ENCODE data around the gene ARID1B. TPM values are rescaled to one million over a fixed set of nuclear protein-coding genes. Genes with fewer than 3 reads are reported as not detected.

ARID1B gene
- total RNA-seq, 1 donor from 2014 or later, result 79.1 TPM

DNA sequence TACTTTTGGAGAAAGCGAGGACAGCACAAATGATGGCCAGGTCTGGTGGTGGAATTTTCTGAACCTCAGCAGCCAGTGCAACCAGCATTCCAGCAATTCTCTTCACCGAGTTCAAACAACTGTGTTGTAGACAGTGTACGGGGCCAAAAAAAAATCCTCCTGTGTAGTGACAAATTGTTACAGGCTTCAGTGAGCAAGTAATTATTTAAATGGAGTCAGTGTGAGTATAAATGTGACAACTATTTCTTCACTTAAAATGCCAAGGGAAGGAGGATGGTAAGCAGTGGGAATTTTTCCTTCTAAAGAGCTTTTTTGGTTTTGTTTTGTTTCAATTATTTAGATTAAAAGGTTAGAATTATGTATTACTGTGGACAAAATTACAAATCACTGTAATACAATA lies 392.0 kb downstream of the ARID1B start:
- no peaks in the 10 kb centered on the region for H3K27me3 Mint-ChIP-seq (ENCODE audit: insufficient read depth)
- no peak overlapping the region for H3K27ac Mint-ChIP-seq
- no peak for DNase-seq (ENCODE audit: low spot score)
- intact Hi-C loops (cut with micrococcal nuclease), result no loop called here
- H3K36me3 Mint-ChIP-seq (ENCODE audit: low read depth), result peaks cover 12% of the 10 kb centered on the region
- H3K4me1 Mint-ChIP-seq (ENCODE audit: low read depth), result no peaks in the 10 kb centered on the region
- H3K4me3 Mint-ChIP-seq, result no peak overlapping the region
- H3K9me3 Mint-ChIP-seq, result no peaks in the 10 kb centered on the region

DNA sequence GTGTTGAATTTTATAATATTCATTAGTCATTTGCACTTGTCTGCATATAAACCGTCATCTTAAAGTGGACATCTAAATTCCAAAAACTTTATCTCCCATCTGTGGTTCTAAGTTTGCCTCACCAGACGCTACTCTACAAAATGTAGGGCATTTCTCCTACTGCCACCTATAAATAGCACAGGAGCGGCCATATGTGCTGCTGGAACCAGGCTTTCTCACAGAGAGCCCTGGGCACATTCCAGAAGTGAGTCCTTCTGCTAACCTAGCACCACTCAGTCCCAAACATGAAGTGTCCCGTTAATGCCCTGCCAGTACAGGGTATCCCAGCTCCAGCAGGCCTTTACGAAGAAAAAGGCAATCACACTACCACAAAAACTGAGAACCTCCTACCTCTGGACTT lies 392.5 kb downstream of the ARID1B start:
- H3K4me1 Mint-ChIP-seq (ENCODE audit: low read depth), result no peaks in the 10 kb centered on the region
- H3K27me3 Mint-ChIP-seq (ENCODE audit: insufficient read depth), result no peaks in the 10 kb centered on the region
- H3K27ac Mint-ChIP-seq, result no peak overlapping the region
- no peak for DNase-seq (ENCODE audit: low spot score)
- intact Hi-C loops (cut with micrococcal nuclease), result no loop called here
- H3K9me3 Mint-ChIP-seq, result no peaks in the 10 kb centered on the region
- H3K36me3 Mint-ChIP-seq (ENCODE audit: low read depth), result peaks cover 12% of the 10 kb centered on the region
- H3K4me3 Mint-ChIP-seq, result no peak overlapping the region

DNA sequence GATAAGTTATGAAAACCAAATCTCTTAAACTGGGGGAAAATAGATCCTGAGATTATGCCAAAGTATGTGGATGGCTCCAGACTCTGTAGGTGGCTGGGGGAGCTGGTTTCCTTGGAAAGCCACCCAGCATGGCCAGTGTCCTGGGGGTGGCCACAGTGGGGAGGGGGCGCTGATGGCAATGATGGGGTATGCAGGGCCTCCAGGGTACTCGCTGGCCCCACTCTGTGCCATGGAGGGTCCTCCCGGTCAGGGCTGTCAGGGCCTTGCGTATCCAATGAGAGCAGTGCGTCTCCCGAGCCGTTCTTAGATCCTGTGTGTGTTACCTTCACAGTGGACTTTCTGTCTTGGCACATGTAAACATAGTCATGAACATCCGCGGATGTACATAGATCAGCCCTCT lies 393.4 kb downstream of the ARID1B start:
- intact Hi-C loops (cut with micrococcal nuclease), result no loop called here
- H3K4me3 Mint-ChIP-seq, result no peak overlapping the region

DNA sequence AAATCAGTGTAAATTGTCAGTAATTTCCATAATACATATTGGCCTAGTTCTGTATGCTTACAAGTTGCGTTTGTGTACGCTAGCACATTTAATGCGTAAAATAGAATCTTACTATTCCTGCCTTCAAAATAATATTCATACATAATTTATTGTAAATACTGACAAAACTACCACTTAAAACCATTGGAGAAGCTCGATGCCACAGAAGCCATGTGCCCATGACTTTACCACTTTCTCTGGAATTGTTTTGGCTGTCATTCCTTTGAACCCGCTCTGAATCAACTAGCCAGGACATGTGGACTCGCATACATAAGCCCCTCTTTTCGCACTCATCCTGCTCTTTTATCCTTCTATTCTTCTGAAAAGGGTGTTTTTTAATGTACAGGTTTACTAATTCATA lies 394.6 kb downstream of the ARID1B start:
- no peaks in the 10 kb centered on the region for H3K9me3 Mint-ChIP-seq
- no peak overlapping the region for H3K27ac Mint-ChIP-seq
- H3K4me3 Mint-ChIP-seq, result no peak overlapping the region
- H3K36me3 Mint-ChIP-seq (ENCODE audit: low read depth), result peaks cover 15% of the 10 kb centered on the region
- intact Hi-C loops (cut with micrococcal nuclease), result no loop called here
- no peaks in the 10 kb centered on the region for H3K27me3 Mint-ChIP-seq (ENCODE audit: insufficient read depth)
- H3K4me1 Mint-ChIP-seq (ENCODE audit: low read depth), result no peaks in the 10 kb centered on the region
- no peak for DNase-seq (ENCODE audit: low spot score)

More for the DNA sequence above, 393.4 kb downstream of the ARID1B start:
- Mint-ChIP-seq H3K27ac (no peak overlapping the region), H3K9me3 (no peaks in the 10 kb centered on the region), H3K27me3 (ENCODE audit: insufficient read depth) (no peaks in the 10 kb centered on the region), H3K4me1 (ENCODE audit: low read depth) (no peaks in the 10 kb centered on the region), H3K36me3 (ENCODE audit: low read depth) (peaks cover 12% of the 10 kb centered on the region)
- DNase-seq (ENCODE audit: low spot score), result no peak

DNA sequence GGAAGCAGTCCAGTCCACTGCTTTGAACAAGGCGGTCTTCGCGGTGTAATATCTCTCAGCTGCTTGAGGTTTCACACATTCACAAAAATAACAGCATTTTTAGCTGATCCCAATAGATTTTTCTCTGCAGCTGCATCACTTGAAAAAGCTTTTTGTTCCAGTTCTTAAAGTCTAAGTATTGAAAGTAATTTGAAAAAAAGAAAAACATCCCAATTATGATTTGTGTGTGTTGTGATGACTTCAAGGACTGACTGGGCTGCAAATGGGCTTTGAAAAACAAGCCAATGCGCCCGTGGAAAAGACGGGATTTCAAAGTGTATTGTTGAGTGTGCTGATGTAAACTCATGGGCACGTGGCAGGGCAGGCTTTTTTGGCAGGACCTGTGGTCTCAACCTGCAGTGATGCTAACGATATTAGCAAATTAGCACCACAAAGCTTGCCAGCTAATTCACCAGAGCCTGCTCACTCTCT lies 395.1 kb downstream of the ARID1B start:
- Mint-ChIP-seq H3K36me3 (ENCODE audit: low read depth) (peaks cover 15% of the 10 kb centered on the region), H3K4me3 (no peak overlapping the region), H3K9me3 (no peaks in the 10 kb centered on the region), H3K27ac (no peak overlapping the region), H3K4me1 (ENCODE audit: low read depth) (no peaks in the 10 kb centered on the region), H3K27me3 (ENCODE audit: insufficient read depth) (no peaks in the 10 kb centered on the region)
- intact Hi-C loops (cut with micrococcal nuclease), result no loop called here
- no peak for DNase-seq (ENCODE audit: low spot score)

DNA sequence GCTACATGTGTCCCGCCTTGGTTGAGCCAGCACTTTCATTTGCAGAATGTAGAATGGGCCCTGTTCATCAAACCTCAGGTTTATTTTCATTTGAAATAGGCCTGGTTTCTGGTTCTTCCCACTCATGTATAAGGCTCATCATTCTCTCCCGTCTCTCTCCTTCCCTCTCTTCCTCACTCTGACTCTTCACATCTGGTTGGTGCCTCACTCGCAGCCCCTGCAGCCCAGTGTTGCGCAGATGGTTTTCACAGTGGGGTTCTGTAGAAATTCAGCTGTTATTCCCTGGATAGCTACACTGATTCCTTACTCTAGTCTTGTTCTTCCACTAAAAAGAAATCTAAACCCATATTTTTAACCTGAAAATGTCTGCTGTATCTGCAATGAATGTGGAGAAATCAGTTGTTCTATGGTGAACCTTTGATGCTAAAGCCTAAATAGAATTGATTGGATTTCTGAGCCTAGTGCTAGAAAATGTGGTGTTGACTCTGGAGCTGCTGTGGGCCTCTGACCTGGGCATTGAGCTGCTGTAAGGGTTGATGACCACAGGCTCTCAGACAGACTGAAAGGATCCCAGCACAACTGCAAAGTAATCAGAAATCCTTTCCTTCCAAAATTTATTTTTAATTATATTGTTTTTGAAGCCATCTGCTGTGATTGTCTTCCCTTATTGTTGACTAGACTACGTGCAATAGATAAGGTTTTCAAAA lies 395.8 kb downstream of the ARID1B start:
- Mint-ChIP-seq H3K9me3 (no peaks in the 10 kb centered on the region), H3K27ac (no peak overlapping the region), H3K36me3 (ENCODE audit: low read depth) (peaks cover 10% of the 10 kb centered on the region), H3K4me1 (ENCODE audit: low read depth) (no peaks in the 10 kb centered on the region), H3K27me3 (ENCODE audit: insufficient read depth) (no peaks in the 10 kb centered on the region), H3K4me3 (no peak overlapping the region)
- no peak for DNase-seq (ENCODE audit: low spot score)
- intact Hi-C loops (cut with micrococcal nuclease), result no loop called here

DNA sequence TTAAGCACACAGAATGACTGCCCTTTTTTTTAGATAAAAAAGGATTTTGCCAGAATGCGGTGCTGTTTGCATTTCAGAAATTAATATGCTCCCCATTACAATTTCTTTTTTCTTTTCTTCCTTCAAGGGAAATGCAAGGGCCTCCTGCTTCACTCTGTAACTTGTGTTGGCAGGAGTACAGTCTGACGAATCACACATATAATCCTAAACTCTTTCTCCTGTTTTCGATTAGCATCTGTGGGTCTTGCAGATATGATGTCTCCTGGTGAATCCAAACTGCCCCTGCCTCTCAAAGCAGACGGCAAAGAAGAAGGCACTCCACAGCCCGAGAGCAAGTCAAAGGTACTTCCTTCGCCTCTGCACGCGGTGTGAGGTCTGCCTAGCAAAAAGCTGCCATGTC lies 396.6 kb downstream of the ARID1B start:
- intact Hi-C loops (cut with micrococcal nuclease), result no loop called here
- Mint-ChIP-seq H3K4me3 (no peak overlapping the region), H3K27ac (no peak overlapping the region), H3K36me3 (ENCODE audit: low read depth) (peaks cover 5% of the 10 kb centered on the region), H3K4me1 (ENCODE audit: low read depth) (no peaks in the 10 kb centered on the region), H3K9me3 (no peaks in the 10 kb centered on the region), H3K27me3 (ENCODE audit: insufficient read depth) (no peaks in the 10 kb centered on the region)
- DNase-seq (ENCODE audit: low spot score), result no peak

DNA sequence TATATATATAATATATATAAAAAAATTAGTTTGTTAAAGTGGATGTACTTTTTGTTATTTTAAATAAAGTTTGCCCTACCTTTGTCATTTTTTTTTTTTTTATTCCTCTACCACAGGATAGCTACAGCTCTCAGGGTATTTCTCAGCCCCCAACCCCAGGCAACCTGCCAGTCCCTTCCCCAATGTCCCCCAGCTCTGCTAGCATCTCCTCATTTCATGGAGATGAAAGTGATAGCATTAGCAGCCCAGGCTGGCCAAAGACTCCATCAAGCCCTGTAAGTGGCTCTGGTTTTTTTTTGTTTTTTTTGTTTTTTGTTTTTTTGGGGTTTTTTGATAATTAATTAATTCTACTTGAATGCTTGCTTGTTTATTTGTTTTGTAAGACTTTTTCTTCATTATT lies 397.6 kb downstream of the ARID1B start:
- no peaks in the 10 kb centered on the region for H3K9me3 Mint-ChIP-seq
- no peaks in the 10 kb centered on the region for H3K27me3 Mint-ChIP-seq (ENCODE audit: insufficient read depth)
- H3K27ac Mint-ChIP-seq, result no peak overlapping the region
- H3K36me3 Mint-ChIP-seq (ENCODE audit: low read depth), result peaks cover 5% of the 10 kb centered on the region
- H3K4me1 Mint-ChIP-seq (ENCODE audit: low read depth), result no peaks in the 10 kb centered on the region
- no peak for DNase-seq (ENCODE audit: low spot score)
- H3K4me3 Mint-ChIP-seq, result no peak overlapping the region
- intact Hi-C loops (cut with micrococcal nuclease), result no loop called here

DNA sequence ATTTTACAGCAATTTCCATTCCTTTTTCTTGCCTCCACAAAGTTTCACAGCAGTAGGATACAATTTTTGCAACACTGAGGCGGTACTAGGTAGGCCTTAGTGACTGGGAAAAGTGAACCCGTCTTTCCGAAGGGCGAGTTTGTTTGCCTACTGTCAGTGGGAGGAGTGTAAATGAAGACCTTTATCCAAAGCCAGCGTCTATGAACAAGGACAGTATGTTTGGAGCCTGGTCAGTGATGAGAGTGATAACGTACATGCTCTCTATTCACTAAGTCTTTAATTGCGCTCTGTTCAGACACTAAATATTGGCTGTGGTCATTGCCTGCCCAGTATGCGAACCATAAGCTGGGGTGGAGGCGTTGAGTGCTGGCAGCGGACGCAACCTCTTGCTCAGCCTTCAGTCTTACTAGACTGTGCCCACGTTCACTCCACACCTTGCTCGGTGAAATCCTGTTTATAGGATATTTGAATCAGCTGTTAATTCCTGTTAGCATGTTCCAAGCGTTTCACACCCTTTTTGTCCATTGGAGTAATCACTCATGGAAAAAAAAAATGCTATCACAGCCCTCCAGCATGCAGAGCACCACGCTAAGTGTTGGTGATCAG lies 400.7 kb downstream of the ARID1B start:
- Mint-ChIP-seq H3K27me3 (ENCODE audit: insufficient read depth) (no peaks in the 10 kb centered on the region), H3K4me3 (no peak overlapping the region), H3K9me3 (no peaks in the 10 kb centered on the region), H3K36me3 (ENCODE audit: low read depth) (peaks cover 12% of the 10 kb centered on the region), H3K4me1 (ENCODE audit: low read depth) (peaks cover 2% of the 10 kb centered on the region), H3K27ac (no peak overlapping the region)
- no peak for DNase-seq (ENCODE audit: low spot score)
- intact Hi-C loops (cut with micrococcal nuclease), result no loop called here

DNA sequence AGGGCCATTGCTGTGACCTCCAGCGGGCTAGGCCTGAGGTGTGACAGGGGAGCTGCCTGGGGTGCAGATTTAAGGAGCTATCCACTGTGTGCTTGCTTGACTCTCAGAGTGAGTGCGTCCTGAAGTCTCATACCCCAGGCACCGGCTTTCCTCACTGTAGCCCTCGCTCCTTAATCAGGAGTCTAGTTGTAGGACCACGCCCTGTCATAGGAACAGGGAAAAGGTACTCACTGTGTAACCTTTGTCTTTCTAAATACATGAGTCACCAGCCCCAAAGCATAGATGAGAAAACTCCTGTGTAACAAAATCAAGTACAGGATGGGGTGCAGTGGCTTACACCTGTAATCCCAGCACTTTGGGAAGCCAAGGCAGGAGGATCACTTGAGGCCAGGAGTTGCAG lies 404.5 kb downstream of the ARID1B start:
- no peaks in the 10 kb centered on the region for H3K27me3 Mint-ChIP-seq (ENCODE audit: insufficient read depth)
- H3K9me3 Mint-ChIP-seq, result no peaks in the 10 kb centered on the region
- intact Hi-C loops (cut with micrococcal nuclease), result loop anchor here (5.0 to 10.0 kb wide), 3 partner anchors 227 to 1857 kb away; no protein-coding TSS in a partner anchor
- no peak for DNase-seq (ENCODE audit: low spot score)
- H3K4me1 Mint-ChIP-seq (ENCODE audit: low read depth), result peaks cover 20% of the 10 kb centered on the region
- H3K4me3 Mint-ChIP-seq, result no peak overlapping the region
- no peak overlapping the region for H3K27ac Mint-ChIP-seq
- H3K36me3 Mint-ChIP-seq (ENCODE audit: low read depth), result peaks cover 16% of the 10 kb centered on the region

DNA sequence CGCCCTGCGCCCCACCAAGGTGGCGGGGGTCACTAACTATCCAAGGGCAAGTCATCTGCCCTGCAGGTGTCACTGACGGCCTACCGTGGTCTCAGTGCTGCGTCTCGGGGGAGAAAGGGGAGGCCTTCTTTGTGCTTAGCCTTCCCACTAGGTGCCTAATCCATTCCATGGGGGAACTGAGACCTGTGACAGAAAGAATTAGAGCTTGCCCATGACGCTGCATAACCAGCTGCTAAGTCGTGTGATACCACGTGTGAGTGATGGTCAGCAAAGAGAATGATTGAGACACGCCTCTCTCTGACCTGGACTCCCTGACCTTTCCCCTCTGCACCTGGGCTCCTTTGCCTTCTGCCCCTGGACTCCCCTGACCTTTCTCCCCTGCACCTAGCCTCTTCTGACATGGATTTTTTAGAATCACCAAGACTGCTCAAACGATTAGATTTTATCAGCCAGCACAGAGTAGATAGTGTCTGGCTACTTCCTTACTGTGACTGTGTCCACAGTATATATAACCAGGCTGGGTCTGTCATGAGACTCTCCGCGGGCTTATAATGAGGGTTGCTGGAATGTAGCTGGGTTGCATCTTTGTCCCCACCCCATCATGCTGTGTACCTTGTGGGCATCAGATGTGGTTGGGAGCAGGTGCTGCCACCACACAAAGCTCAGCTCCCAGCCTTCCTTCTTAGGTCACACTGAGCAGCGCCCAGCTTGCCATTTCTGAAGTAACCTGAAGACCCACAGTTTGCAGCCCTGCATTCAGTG lies 405.5 kb downstream of the ARID1B start:
- DNase-seq (ENCODE audit: low spot score), result no peak
- no peak overlapping the region for H3K4me3 Mint-ChIP-seq
- no peaks in the 10 kb centered on the region for H3K9me3 Mint-ChIP-seq
- peaks cover 25% of the 10 kb centered on the region for H3K4me1 Mint-ChIP-seq (ENCODE audit: low read depth)
- intact Hi-C loops (cut with micrococcal nuclease), result loop anchor here (5.0 to 10.0 kb wide), 3 partner anchors 228 to 1858 kb away; no protein-coding TSS in a partner anchor
- peaks cover 16% of the 10 kb centered on the region for H3K36me3 Mint-ChIP-seq (ENCODE audit: low read depth)
- no peaks in the 10 kb centered on the region for H3K27me3 Mint-ChIP-seq (ENCODE audit: insufficient read depth)
- H3K27ac Mint-ChIP-seq, result no peak overlapping the region

DNA sequence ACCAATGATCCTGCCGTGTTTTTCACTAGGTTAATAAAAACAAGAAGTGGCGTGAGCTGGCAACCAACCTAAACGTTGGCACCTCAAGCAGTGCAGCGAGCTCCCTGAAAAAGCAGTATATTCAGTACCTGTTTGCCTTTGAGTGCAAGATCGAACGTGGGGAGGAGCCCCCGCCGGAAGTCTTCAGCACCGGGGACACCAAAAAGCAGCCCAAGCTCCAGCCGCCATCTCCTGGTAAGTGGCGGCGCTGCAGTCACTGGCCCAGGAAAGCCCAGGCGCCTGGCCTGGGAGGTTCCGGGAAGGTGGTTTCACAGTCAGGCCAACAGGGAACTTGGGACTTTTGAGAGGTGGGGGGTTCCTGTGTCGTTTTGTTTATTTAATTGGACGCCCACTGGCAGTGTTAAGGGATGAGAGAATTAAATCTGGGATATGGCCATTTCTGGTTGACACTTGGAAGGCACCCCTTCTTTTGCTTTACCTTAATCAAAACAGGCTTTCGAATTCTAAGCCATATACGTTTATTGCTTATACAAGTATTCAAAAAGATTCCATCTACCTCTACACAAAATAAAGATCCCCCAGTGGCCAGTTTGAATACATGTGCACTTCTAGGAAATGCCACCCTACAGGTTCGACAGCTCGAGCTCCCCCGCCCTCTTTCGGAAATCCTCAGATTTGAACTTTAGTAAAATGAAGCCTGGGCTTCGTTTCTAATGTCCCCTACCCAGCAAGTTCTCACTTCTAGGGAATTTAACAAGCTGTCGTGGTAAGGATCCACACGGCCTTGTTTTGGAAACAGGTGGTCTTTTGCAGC lies 407.2 kb downstream of the ARID1B start:
- H3K9me3 Mint-ChIP-seq, result no peaks in the 10 kb centered on the region
- H3K36me3 Mint-ChIP-seq (ENCODE audit: low read depth), result peaks cover 16% of the 10 kb centered on the region
- H3K27me3 Mint-ChIP-seq (ENCODE audit: insufficient read depth), result no peaks in the 10 kb centered on the region
- intact Hi-C loops (cut with micrococcal nuclease), result loop anchor here (1.0 to 10.0 kb wide), 6 partner anchors 150 to 1860 kb away; no protein-coding TSS in a partner anchor
- peak overlapping the region; percentile 64 for H3K27ac Mint-ChIP-seq
- H3K4me3 Mint-ChIP-seq, result no peak overlapping the region
- DNase-seq (ENCODE audit: low spot score), result peak; percentile 37
- peaks cover 25% of the 10 kb centered on the region for H3K4me1 Mint-ChIP-seq (ENCODE audit: low read depth)

Data from activated T-helper 1 cell treated with anti-CD3 and anti-CD28 coated beads, Interleukin-12 subunit alpha, Interleukin-12 subunit beta, Interleukin-2, Interleukin-4 antibody, amounts not matched to agents 30 ng/mL and 10 ng/mL and 1 ng/mL, durations not matched to agents 14 hours and 24 hours and 36 hours (primary cell).